Measurements from ENCODE around the gene GGNBP2. TPM values are rescaled to one million over a fixed set of nuclear protein-coding genes. Genes with fewer than 3 reads are reported as not detected.

GGNBP2 gene
- total RNA-seq, 1 donor: 68.1 TPM

DNA sequence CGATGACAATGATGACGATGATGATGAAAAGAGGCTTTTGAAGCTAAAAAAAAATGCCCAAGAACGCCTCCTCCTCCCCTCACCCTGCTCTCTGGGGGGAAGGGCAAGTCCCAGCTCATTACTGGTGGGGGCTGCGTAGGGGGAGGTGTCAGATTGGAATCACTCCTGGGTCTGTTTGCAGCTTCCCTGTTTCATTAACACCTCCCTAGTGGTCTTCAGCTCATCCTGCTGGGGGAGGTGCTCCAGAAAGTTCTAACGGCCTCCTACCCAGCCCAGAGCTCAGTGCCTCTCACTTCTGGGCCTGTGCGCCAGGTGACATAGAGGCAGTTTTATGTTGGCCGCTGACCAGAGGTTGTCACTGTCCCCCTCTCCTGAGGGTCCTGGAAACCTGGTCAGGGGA lies 69.4 kb downstream of the GGNBP2 start:
- TF ChIP-seq, protein P1, sequence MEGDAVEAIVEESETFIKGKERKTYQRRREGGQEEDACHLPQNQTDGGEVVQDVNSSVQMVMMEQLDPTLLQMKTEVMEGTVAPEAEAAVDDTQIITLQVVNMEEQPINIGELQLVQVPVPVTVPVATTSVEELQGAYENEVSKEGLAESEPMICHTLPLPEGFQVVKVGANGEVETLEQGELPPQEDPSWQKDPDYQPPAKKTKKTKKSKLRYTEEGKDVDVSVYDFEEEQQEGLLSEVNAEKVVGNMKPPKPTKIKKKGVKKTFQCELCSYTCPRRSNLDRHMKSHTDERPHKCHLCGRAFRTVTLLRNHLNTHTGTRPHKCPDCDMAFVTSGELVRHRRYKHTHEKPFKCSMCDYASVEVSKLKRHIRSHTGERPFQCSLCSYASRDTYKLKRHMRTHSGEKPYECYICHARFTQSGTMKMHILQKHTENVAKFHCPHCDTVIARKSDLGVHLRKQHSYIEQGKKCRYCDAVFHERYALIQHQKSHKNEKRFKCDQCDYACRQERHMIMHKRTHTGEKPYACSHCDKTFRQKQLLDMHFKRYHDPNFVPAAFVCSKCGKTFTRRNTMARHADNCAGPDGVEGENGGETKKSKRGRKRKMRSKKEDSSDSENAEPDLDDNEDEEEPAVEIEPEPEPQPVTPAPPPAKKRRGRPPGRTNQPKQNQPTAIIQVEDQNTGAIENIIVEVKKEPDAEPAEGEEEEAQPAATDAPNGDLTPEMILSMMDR (IDR thresholded peaks at IDR 0.05; ENCODE audit: insufficient read depth, low read length): no peak
- no peak overlapping the region for H3K4me3 ChIP-seq (ENCODE audit: low read depth, low read length)
- no peak for DNase-seq (ENCODE audit: low read depth)

DNA sequence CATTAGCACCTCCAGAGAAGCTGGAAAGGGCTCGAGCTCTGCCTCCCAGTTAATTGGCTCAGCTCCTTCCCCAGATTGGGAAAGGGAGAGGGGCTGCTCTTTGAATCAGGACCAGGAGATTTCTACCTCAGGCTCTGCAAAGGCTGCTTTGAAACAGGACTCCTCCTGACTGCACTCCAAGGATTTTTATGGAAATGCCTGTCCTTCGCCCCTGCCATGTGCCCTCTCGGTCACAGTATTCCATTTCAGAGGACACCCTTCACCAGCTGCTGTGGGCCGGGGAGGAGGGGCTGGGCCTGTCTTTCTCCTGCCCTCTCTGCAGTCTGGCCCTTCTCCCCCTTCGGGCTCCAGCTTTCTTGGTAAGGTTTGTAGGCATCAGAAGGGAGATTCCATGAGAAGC lies 70.2 kb downstream of the GGNBP2 start:
- TF ChIP-seq, protein P1 (IDR thresholded peaks at IDR 0.05; ENCODE audit: insufficient read depth, low read length): no peak
- no peak overlapping the region for H3K4me3 ChIP-seq (ENCODE audit: low read depth, low read length)
- DNase-seq (ENCODE audit: low read depth): no peak

GRCh38 chr17:36616061-36617029 lies 71.6 kb downstream of the GGNBP2 start:
- TF ChIP-seq, protein P1 (IDR thresholded peaks at IDR 0.05; ENCODE audit: insufficient read depth, low read length): no peak

GRCh38 chr17:36617773-36618172 lies 73.1 kb downstream of the GGNBP2 start:
- DNase-seq (ENCODE audit: low read depth): no peak
- TF ChIP-seq, protein P1 (IDR thresholded peaks at IDR 0.05; ENCODE audit: insufficient read depth, low read length): no peak
- no peak overlapping the region for H3K4me3 ChIP-seq (ENCODE audit: low read depth, low read length)

More at GRCh38 chr17:36616061-36617029, 71.6 kb downstream of the GGNBP2 start:
- DNase-seq (ENCODE audit: low read depth): no peak
- H3K4me3 ChIP-seq (ENCODE audit: low read depth, low read length): no peak overlapping the region

GRCh38 chr17:36623281-36623680 lies 78.6 kb downstream of the GGNBP2 start:
- TF ChIP-seq, protein P1 (IDR thresholded peaks at IDR 0.05; ENCODE audit: insufficient read depth, low read length): no peak
- no peak overlapping the region for H3K4me3 ChIP-seq (ENCODE audit: low read depth, low read length)
- no peak for DNase-seq (ENCODE audit: low read depth)

- no peak for DNase-seq (ENCODE audit: low read depth)
- H3K4me3 ChIP-seq (ENCODE audit: low read depth, low read length): no peak overlapping the region
- TF ChIP-seq, protein P1 (IDR thresholded peaks at IDR 0.05; ENCODE audit: insufficient read depth, low read length): no peak
These were observed 80.5 kb downstream of the GGNBP2 start for GRCh38 chr17:36625188-36625587.
